ENCODE measurements around the gene FER.
"Not testable (repeated sequence)": the region's sequence is repeated elsewhere in the genome, so short reads cannot be mapped to it uniquely, and the experiment has no call there.

FER gene

GRCh38 chr5:108773330-108773729 is 25.6 kb downstream of the FER start:
- DNase-seq = no peak
- Histone ChIP-seq H3K4me3 (ENCODE audit: low read depth, low read length) (no peak overlapping the region), H3K27ac (no peak overlapping the region), H3K9me3 (ENCODE audit: severe bottlenecking) (no peaks in the 10 kb centered on the region), H3K27me3 (ENCODE audit: insufficient read depth, low read depth, severe bottlenecking) (no peaks in the 10 kb centered on the region), H3K36me3 (peaks cover 6% of the 10 kb centered on the region; the same call in 1 of the 2 replicates)
- TF ChIP-seq CTCF (IDR thresholded peaks at IDR 0.05; ENCODE audit: low read depth, low read length) = no peak

GRCh38 chr5:108774079-108774478 is 26.4 kb downstream of the FER start:
- not testable (repeated sequence) for H3K27me3 ChIP-seq (ENCODE audit: insufficient read depth, low read depth, severe bottlenecking); H3K36me3 ChIP-seq; DNase-seq; H3K9me3 ChIP-seq (ENCODE audit: severe bottlenecking); H3K4me3 ChIP-seq (ENCODE audit: low read depth, low read length); H3K27ac ChIP-seq

GRCh38 chr5:108777582-108777981 is 29.9 kb downstream of the FER start:
- not testable (repeated sequence) for H3K27me3 ChIP-seq (ENCODE audit: insufficient read depth, low read depth, severe bottlenecking); H3K36me3 ChIP-seq; H3K27ac ChIP-seq; DNase-seq; H3K9me3 ChIP-seq (ENCODE audit: severe bottlenecking); H3K4me3 ChIP-seq (ENCODE audit: low read depth, low read length)

- H3K27ac ChIP-seq; H3K36me3 ChIP-seq; DNase-seq; H3K4me3 ChIP-seq (ENCODE audit: low read depth, low read length); H3K27me3 ChIP-seq (ENCODE audit: insufficient read depth, low read depth, severe bottlenecking); H3K9me3 ChIP-seq (ENCODE audit: severe bottlenecking): not testable (repeated sequence)
These were observed 36.9 kb downstream of the FER start for GRCh38 chr5:108784577-108784976.

GRCh38 chr5:108786806-108787483 is 39.2 kb downstream of the FER start:
- Histone ChIP-seq H3K4me3 (ENCODE audit: low read depth, low read length) (no peak overlapping the region), H3K36me3 (no peaks in the 10 kb centered on the region; the same call in 1 of the 2 replicates), H3K9me3 (ENCODE audit: severe bottlenecking) (no peaks in the 10 kb centered on the region), H3K27me3 (ENCODE audit: insufficient read depth, low read depth, severe bottlenecking) (no peaks in the 10 kb centered on the region), H3K27ac (no peak overlapping the region)
- DNase-seq = no peak
- TF ChIP-seq CTCF (IDR thresholded peaks at IDR 0.05; ENCODE audit: low read depth, low read length) = no peak

- H3K27ac ChIP-seq = no peak overlapping the region
- no peaks in the 10 kb centered on the region for H3K27me3 ChIP-seq (ENCODE audit: insufficient read depth, low read depth, severe bottlenecking)
- no peaks in the 10 kb centered on the region; the same call in 1 of the 2 replicates for H3K36me3 ChIP-seq
- no peak for TF ChIP-seq CTCF (IDR thresholded peaks at IDR 0.05; ENCODE audit: low read depth, low read length)
- no peak overlapping the region for H3K4me3 ChIP-seq (ENCODE audit: low read depth, low read length)
- no peaks in the 10 kb centered on the region for H3K9me3 ChIP-seq (ENCODE audit: severe bottlenecking)
- no peak for DNase-seq
These were observed 40.4 kb downstream of the FER start for GRCh38 chr5:108788142-108788541.

- no peak for DNase-seq
- no peak for TF ChIP-seq CTCF (IDR thresholded peaks at IDR 0.05; ENCODE audit: low read depth, low read length)
- Histone ChIP-seq H3K27ac (no peak overlapping the region), H3K36me3 (no peaks in the 10 kb centered on the region), H3K9me3 (ENCODE audit: severe bottlenecking) (no peaks in the 10 kb centered on the region), H3K4me3 (ENCODE audit: low read depth, low read length) (no peak overlapping the region), H3K27me3 (ENCODE audit: insufficient read depth, low read depth, severe bottlenecking) (no peaks in the 10 kb centered on the region)
These were observed 45.5 kb downstream of the FER start for GRCh38 chr5:108793207-108793606.

GRCh38 chr5:108794349-108794748 is 46.7 kb downstream of the FER start:
- H3K36me3 ChIP-seq; DNase-seq; H3K4me3 ChIP-seq (ENCODE audit: low read depth, low read length); H3K9me3 ChIP-seq (ENCODE audit: severe bottlenecking); H3K27me3 ChIP-seq (ENCODE audit: insufficient read depth, low read depth, severe bottlenecking); H3K27ac ChIP-seq: not testable (repeated sequence)
